ENCODE results near the gene PEX26. TPM values are rescaled to one million over a fixed set of nuclear protein-coding genes. Genes with fewer than 3 reads are reported as not detected.

Gene PEX26
- total RNA-seq, 6 experiments from 2014 or later: 22.7 to 42.5 (median 25.0) TPM

DNA sequence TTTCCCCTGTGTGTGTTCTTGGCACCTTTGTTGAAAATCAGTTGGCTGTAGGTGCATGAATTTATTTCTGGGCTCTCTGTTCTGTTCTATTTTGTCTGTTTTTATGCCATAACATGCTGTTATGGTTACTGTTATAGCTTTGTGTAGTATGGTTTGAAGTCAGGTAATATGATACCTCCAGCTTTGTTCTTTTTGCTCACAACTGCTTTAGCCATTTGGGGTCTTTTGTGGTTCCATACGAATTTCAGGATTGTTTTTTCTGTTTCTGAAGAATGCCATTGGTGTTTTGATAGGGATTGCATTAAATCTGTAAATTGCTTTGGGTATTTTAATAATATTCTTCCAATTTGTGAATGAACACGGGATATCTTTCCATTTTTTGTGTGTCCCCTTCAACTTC is 4.7 kb downstream of the PEX26 start:
- TF ChIP-seq, protein P1, sequence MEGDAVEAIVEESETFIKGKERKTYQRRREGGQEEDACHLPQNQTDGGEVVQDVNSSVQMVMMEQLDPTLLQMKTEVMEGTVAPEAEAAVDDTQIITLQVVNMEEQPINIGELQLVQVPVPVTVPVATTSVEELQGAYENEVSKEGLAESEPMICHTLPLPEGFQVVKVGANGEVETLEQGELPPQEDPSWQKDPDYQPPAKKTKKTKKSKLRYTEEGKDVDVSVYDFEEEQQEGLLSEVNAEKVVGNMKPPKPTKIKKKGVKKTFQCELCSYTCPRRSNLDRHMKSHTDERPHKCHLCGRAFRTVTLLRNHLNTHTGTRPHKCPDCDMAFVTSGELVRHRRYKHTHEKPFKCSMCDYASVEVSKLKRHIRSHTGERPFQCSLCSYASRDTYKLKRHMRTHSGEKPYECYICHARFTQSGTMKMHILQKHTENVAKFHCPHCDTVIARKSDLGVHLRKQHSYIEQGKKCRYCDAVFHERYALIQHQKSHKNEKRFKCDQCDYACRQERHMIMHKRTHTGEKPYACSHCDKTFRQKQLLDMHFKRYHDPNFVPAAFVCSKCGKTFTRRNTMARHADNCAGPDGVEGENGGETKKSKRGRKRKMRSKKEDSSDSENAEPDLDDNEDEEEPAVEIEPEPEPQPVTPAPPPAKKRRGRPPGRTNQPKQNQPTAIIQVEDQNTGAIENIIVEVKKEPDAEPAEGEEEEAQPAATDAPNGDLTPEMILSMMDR (IDR thresholded peaks at IDR 0.05): no peak
- no peak for TF ChIP-seq POLR2A (IDR thresholded peaks at IDR 0.05)
- H3K4me1 ChIP-seq: peaks cover 0 to 18% (median 4%) of the 10 kb centered on the region in 4 donors
- no peak overlapping the region for H3K4me3 ChIP-seq
- no peak for DNase-seq
- peaks cover 0 to 39% (median 14%) of the 10 kb centered on the region in 4 donors for H3K36me3 ChIP-seq
- no peak overlapping the region for H3K27ac ChIP-seq
- no peaks in the 10 kb centered on the region for H3K9me3 ChIP-seq
- no peak for ATAC-seq
- H3K27me3 ChIP-seq: no peaks in the 10 kb centered on the region
- 70% methylated on average over 2 of the region's 2 CpGs for WGBS (ENCODE audit: insufficient coverage, low coverage, low lambda C conversion rate, missing lambda C conversion rate)
- intact Hi-C loops (cut with DNase I): no loop called here

DNA sequence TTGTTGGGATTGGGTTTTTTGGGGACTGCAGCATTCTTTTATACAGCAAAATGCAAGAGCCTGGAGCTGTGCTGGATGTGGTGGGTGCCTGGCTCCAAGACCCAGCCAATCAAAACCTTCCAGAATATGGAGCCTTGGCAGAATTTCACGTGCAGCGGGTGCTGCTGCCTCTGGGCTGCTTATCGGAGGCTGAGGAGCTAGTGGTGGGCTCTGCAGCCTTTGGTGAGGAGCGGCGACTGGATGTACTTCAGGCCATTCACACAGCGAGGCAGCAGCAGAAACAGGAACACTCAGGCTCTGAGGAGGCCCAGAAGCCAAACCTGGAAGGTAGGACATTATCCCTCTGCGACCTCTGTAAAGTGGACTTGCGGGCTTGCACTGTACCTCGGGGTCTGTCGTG is 5.6 kb downstream of the PEX26 start:
- DNase-seq: no peak
- Histone ChIP-seq H3K36me3 (peaks cover 0 to 48% (median 20%) of the 10 kb centered on the region in 4 donors), H3K4me1 (peaks cover 0 to 18% (median 4%) of the 10 kb centered on the region in 4 donors), H3K27me3 (no peaks in the 10 kb centered on the region), H3K4me3 (no peak overlapping the region), H3K9me3 (no peaks in the 10 kb centered on the region), H3K27ac (no peak overlapping the region)
- 90% methylated on average over 2 of the region's 10 CpGs for WGBS (ENCODE audit: insufficient coverage, low coverage, low lambda C conversion rate, missing lambda C conversion rate)
- intact Hi-C loops (cut with DNase I): no loop called here
- ATAC-seq: no peak
- TF ChIP-seq, protein P1 (IDR thresholded peaks at IDR 0.05): no peak
- no peak for TF ChIP-seq POLR2A (IDR thresholded peaks at IDR 0.05)

DNA sequence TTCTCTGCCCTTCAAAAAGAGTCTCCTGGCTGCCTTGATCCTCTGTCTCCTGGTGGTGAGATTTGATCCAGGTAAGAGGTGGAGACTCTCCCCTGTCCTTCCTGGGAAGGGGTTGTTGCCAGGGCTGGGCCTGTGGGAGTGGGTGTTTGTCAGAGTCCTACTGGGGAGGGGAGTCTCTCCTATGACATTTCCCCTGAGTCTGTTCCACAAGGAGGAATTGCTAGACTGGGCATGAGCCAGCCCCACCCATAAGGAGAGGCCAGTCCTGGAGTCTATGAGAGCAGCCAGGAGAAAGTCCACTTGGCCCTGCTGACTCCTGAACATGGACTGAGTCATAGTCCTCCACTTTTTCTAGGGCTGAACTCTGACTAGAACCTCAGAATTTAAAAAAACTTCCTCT is 7.4 kb downstream of the PEX26 start:
- DNase-seq: peak; percentile 62 to 82 (median 80)
- Histone ChIP-seq H3K9me3 (no peaks in the 10 kb centered on the region), H3K27ac (peak overlapping the region; percentile 20 to 67 (median 52)), H3K27me3 (no peaks in the 10 kb centered on the region), H3K36me3 (peaks cover 0 to 48% (median 21%) of the 10 kb centered on the region in 4 donors), H3K4me1 (peaks cover 0 to 7% (median 0%) of the 10 kb centered on the region in 4 donors), H3K4me3 (no peak overlapping the region)
- peak; percentile 91 to 96 (median 93) for ATAC-seq
- intact Hi-C loops (cut with DNase I): no loop called here
- no peak for TF ChIP-seq POLR2A (IDR thresholded peaks at IDR 0.05)
- TF ChIP-seq, protein P1 (IDR thresholded peaks at IDR 0.05): peak in 1 of 4 donors; percentile 8

DNA sequence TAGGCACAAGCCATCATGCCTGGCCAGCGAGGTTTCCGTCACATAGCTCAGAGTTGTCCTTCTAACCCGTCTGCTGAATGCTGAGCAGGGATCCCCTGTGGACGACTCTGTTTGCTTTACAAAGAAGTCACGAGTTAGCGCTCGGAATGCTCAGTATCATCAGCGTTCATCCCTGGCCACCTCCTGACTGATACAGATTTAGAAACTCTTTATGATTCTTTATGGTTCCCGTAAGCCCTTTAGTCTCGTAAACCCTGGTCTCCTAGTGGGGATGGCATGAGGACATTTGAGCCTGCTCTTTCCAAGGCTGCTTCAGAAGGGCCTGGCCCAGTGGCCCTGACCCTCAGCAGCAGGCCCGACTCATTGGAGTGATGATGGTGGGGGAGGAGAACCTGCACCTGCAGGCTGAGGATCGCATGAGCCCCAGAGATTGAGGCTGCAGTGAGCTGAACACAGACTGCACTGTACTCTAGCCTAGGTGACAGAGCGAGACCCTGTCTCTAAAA is 9.6 kb downstream of the PEX26 start:
- intact Hi-C loops (cut with DNase I): no loop called here
- H3K4me1 ChIP-seq: peaks cover 0 to 8% (median 4%) of the 10 kb centered on the region in 4 donors
- ATAC-seq (no peak), DNase-seq (no peak)
- WGBS (ENCODE audit: insufficient coverage, low coverage, low lambda C conversion rate, missing lambda C conversion rate): 67% methylated on average over 8 of the region's 13 CpGs
- H3K9me3 ChIP-seq: no peaks in the 10 kb centered on the region
- no peak overlapping the region for H3K27ac ChIP-seq
- no peak for TF ChIP-seq POLR2A (IDR thresholded peaks at IDR 0.05)
- TF ChIP-seq, protein P1 (IDR thresholded peaks at IDR 0.05): no peak
- peaks cover 0 to 38% (median 14%) of the 10 kb centered on the region in 4 donors for H3K36me3 ChIP-seq
- no peaks in the 10 kb centered on the region for H3K27me3 ChIP-seq
- H3K4me3 ChIP-seq: no peak overlapping the region

All from right lobe of liver (tissue), 6 donors.